Thyroid gland (tissue), 4 donors: ENCODE measurements around the gene GID8. TPM values are rescaled to one million over a fixed set of nuclear protein-coding genes. Genes with fewer than 3 reads are reported as not detected.

Experiments
- DNase-seq, 2 donors: peaks; one replicate each; pipeline ENCODE4 v3.0.0-alpha.2; 2019
- H3K27ac ChIP-seq, 3 donors: fragments of 200-600 bp; sonication (generic); 1 replicate in 2 of 3; 2 replicates in 1 of 3; pipeline ENCODE4 v1.5.1; 2016 to 2019; ENCODE audit warnings: mild to moderate bottlenecking in 1 of 3, moderate library complexity in 1 of 3
- H3K27me3 ChIP-seq: fragments of 200-600 bp; sonication (generic); one replicate; pipeline ENCODE4 v1.5.1; 2019
- H3K36me3 ChIP-seq, 2 donors: fragments of 200-600 bp; sonication (generic); one replicate each; pipeline ENCODE4 v1.5.1; 2016 to 2019
- H3K4me1 ChIP-seq, 2 donors: fragments of 200-600 bp; sonication (generic); one replicate each; pipeline ENCODE4 v1.5.1; 2017 to 2019
- H3K4me3 ChIP-seq, 3 donors: fragments of 200-600 bp; sonication (generic); replicated peaks in 1 of 3; 1 replicate in 2 of 3; 2 replicates in 1 of 3; pipeline ENCODE4 v1.5.1; 2016; ENCODE audit warnings: mild to moderate bottlenecking in 1 of 3
- H3K9me3 ChIP-seq: fragments of 200-600 bp; sonication (generic); one replicate; pipeline ENCODE4 v1.5.1; 2017
- POLR2A ChIP-seq, 2 donors: fragments of 450-650 bp; IDR thresholded peaks; one replicate each; pipeline ENCODE4 v1.6.1; 2017; ENCODE audit warnings: antibody characterized with exemption in 2 of 2, mild to moderate bottlenecking in 2 of 2, moderate library complexity in 1 of 2
- WGBS, 2 donors: methylation state at CpG; one replicate each; pipeline ENCODE4 v1.1.5; 2017; 5-methylcytosine and 5-hydroxymethylcytosine counted together
- intact Hi-C: fragments of 100-400 bp; cut with DNase I; formaldehyde crosslinking; loops from one replicate; pipeline ENCODE4 v1.15.1; 2023
- total RNA-seq, 4 donors: library from RNA; depleted of rRNA; stranded (reverse); fragments of >200 nt; gene quantifications; one replicate each; pipeline ENCODE4 v1.2.3, GENCODE V29; 2016
- TF ChIP-seq, protein P1 (sequence below), 6 experiments: fragments of 200-600 bp in 3 of 6; fragments of 450-650 bp in 3 of 6; sonication (generic) in 3 of 6; IDR thresholded peaks; one replicate each; pipeline ENCODE4 v1.5.1; 2016 to 2019; ENCODE audit warnings: antibody characterized with exemption in 6 of 6, mild to moderate bottlenecking in 2 of 6, inconsistent platforms in 1 of 6, moderate library complexity in 1 of 6

Gene GID8
- total RNA-seq, 4 donors from 2014 or later = 30.3 to 38.5 (median 34.5) TPM

DNA sequence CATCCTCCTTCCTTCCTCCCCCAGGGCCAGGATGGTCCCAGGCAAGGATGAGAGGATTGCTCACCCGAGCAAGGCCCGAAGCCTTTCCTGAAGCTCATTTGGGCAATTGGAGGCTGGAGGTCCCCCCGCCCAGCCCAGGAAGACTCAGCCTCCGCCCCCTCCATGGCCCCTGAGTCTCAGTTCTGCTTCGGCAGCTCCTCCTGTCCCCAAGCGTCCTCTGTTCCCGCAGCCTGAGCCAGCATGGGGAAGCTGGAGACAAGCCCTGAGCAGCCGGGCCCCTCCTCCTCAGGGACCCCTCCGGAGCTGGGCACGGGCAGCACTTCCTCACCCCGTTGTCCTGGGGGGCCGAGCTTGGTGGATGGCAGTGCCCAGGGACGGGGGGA is 40.6 kb downstream of the GID8 start:
- H3K36me3 ChIP-seq = no peaks in the 10 kb centered on the region
- no peaks in the 10 kb centered on the region for H3K4me1 ChIP-seq
- H3K9me3 ChIP-seq = no peaks in the 10 kb centered on the region
- intact Hi-C loops = no loop called here
- H3K4me3 ChIP-seq = no peak overlapping the region
- 32 to 35% methylated on average over 5 to 12 of the region's 13 CpGs for WGBS, 2 donors
- DNase-seq = no peak
- TF ChIP-seq, protein P1, sequence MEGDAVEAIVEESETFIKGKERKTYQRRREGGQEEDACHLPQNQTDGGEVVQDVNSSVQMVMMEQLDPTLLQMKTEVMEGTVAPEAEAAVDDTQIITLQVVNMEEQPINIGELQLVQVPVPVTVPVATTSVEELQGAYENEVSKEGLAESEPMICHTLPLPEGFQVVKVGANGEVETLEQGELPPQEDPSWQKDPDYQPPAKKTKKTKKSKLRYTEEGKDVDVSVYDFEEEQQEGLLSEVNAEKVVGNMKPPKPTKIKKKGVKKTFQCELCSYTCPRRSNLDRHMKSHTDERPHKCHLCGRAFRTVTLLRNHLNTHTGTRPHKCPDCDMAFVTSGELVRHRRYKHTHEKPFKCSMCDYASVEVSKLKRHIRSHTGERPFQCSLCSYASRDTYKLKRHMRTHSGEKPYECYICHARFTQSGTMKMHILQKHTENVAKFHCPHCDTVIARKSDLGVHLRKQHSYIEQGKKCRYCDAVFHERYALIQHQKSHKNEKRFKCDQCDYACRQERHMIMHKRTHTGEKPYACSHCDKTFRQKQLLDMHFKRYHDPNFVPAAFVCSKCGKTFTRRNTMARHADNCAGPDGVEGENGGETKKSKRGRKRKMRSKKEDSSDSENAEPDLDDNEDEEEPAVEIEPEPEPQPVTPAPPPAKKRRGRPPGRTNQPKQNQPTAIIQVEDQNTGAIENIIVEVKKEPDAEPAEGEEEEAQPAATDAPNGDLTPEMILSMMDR (IDR thresholded peaks at IDR 0.05) = no peak
- no peak for TF ChIP-seq POLR2A (IDR thresholded peaks at IDR 0.05)
- H3K27ac ChIP-seq = no peak overlapping the region
- H3K27me3 ChIP-seq = peaks cover 4% of the 10 kb centered on the region

DNA sequence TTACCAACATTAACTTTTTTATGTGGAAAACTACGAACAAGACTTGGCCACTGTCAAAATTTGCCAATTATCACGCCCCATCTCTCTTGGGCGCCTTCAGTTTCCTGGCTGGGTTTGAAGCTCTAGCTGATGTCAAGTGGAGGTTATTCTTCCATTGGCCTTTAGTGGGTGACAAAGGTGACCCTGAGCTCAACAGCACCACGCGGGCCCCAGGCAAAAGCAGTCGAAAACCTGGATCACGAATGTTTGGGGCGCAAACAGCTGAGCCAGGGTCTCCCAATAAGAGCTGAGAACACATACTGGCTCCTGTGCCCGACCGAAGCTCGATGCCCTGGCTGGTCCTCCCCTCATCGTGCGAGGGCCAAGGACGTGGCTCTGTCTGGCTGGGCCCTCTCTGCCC is 41.4 kb downstream of the GID8 start:
- Histone ChIP-seq H3K27ac (no peak overlapping the region), H3K4me1 (no peaks in the 10 kb centered on the region), H3K36me3 (no peaks in the 10 kb centered on the region), H3K27me3 (peaks cover 4% of the 10 kb centered on the region), H3K9me3 (no peaks in the 10 kb centered on the region), H3K4me3 (no peak overlapping the region)
- TF ChIP-seq POLR2A (IDR thresholded peaks at IDR 0.05) = no peak
- TF ChIP-seq, protein P1 (IDR thresholded peaks at IDR 0.05) = no peak
- intact Hi-C loops = no loop called here
- 77 to 87% methylated on average over 3 to 14 of the region's 14 CpGs for WGBS, 2 donors
- no peak for DNase-seq

DNA sequence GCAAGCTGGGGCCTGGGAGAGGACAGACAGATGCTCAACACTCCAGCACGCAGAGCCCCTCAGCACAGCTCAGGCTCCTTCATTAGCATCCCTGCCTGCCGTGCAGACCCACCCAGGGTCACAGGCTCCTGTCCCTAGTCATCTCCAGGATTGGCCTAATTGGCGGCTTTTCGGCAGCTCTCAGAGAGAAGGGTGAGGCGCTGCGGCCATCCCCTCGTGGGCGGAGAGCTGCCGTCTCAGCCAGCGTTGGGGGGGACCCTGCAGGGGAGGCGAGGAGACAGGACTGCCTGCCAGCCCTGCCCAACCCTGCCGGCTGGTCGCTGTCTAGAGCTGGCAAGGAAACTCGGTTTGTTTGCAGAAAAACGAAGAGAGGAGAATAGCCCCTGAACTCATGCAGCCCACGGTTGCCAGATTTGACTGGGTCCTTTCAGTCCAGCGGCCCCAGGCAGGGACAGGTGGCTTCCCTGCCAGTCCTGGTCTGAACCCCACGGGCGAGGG is 42.0 kb downstream of the GID8 start:
- intact Hi-C loops = no loop called here
- H3K36me3 ChIP-seq = no peaks in the 10 kb centered on the region
- H3K27me3 ChIP-seq = peaks cover 1% of the 10 kb centered on the region
- no peak for TF ChIP-seq POLR2A (IDR thresholded peaks at IDR 0.05)
- H3K4me1 ChIP-seq = no peaks in the 10 kb centered on the region
- no peaks in the 10 kb centered on the region for H3K9me3 ChIP-seq
- no peak overlapping the region for H3K4me3 ChIP-seq
- WGBS, 2 donors = 14 to 46% methylated on average over 6 to 10 of the region's 19 CpGs
- DNase-seq = no peak
- H3K27ac ChIP-seq = no peak overlapping the region

DNA sequence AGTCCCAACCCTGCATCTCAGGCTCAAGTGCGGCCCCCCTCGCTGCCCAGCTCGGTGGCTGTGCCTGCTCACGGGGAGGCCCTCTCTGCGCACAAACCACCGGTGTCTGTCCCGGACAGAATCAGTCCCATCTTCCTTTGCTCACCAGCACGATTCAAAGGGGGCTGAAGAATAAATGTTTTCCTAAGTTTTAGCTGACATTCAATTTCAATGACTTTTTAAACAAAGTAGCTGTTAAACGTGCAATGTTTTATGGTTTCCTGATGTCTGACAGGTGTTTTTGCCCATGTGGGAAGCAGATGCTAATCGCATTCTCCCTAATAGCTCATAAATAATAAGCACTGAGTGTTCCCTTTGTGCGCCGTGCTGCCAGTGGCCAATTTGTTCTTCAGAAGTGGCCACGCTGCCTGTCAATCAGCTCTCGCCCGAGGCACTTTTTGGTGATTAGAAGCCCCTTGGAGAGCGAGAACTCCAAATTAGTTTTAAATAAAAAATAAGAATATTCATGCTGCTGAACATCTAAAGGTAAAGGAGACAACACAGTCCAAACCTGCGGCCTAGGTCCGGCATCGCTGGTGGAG is 42.5 kb downstream of the GID8 start:
- Histone ChIP-seq H3K9me3 (no peaks in the 10 kb centered on the region), H3K36me3 (no peaks in the 10 kb centered on the region), H3K27me3 (no peaks in the 10 kb centered on the region), H3K4me3 (no peak overlapping the region), H3K4me1 (no peaks in the 10 kb centered on the region), H3K27ac (no peak overlapping the region)
- 77 to 81% methylated on average over 16 to 19 of the region's 19 CpGs for WGBS, 2 donors
- TF ChIP-seq POLR2A (IDR thresholded peaks at IDR 0.05) = no peak
- TF ChIP-seq, protein P1 (IDR thresholded peaks at IDR 0.05) = no peak
- no peak for DNase-seq
- intact Hi-C loops = no loop called here

DNA sequence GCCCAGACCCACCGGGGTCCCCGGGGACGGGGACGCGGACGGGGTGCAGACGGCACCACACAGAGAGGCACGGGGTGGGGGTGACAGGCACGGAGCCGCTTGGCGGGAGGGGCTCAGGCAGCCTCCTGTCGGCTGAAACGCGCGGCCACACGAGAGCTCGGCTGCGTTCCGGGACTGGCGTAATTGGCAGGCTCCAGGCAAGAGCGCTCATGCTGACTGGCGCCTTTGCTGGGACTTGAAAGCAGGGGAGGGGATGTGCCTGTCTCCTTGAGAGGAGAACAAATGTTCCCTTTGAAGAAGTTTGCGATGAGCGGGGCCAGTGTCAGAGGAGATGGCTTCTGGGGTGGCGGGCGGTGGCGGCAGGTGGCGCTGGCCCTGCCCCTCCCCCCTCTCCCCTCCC is 43.0 kb downstream of the GID8 start:
- intact Hi-C loops = no loop called here
- Histone ChIP-seq H3K4me3 (no peak overlapping the region), H3K36me3 (no peaks in the 10 kb centered on the region), H3K4me1 (no peaks in the 10 kb centered on the region), H3K27ac (no peak overlapping the region), H3K27me3 (no peaks in the 10 kb centered on the region), H3K9me3 (no peaks in the 10 kb centered on the region)
- no peak for DNase-seq
- TF ChIP-seq POLR2A (IDR thresholded peaks at IDR 0.05) = no peak
- TF ChIP-seq, protein P1 (IDR thresholded peaks at IDR 0.05) = no peak
- 32 to 42% methylated on average over 20 to 22 of the region's 28 CpGs for WGBS, 2 donors
